ENCODE measurements around the gene RASA4B.

RASA4B gene

DNA sequence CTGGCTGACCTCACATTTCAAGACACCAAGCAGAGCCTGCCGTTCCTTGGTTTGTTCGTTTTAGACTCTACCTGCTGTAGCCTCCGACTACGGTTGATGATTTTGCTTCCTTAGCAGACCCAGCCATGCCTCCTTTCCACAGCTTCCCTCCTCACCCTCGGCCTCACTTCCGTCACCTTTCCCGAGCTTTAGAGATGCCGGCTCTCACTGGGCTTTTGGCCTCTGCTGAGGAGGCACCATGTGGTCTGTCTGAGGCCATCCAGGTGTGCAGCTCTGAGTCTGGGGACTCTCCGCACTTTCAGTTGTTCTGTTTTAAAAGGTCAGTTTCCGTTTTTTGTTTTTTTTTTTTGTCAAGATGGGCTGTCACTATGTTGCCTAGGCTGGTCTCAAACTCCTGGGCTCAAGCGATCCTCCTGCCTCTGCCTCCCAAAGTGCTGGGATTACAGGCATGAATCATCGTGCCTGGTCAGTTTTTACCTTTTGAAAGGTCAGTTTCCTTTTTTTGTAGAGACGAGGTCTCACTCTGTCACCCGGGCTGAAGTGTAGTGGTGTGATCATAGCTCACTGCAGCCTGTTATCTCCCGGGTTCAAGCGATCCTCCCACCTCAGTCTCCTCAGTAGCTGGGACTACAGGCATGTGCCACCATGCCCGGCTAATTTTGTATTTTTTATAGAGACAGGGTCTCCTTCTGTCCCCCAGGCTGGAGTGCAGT lies 72.5 kb downstream of the RASA4B start:
- TF ChIP-seq, protein P1, sequence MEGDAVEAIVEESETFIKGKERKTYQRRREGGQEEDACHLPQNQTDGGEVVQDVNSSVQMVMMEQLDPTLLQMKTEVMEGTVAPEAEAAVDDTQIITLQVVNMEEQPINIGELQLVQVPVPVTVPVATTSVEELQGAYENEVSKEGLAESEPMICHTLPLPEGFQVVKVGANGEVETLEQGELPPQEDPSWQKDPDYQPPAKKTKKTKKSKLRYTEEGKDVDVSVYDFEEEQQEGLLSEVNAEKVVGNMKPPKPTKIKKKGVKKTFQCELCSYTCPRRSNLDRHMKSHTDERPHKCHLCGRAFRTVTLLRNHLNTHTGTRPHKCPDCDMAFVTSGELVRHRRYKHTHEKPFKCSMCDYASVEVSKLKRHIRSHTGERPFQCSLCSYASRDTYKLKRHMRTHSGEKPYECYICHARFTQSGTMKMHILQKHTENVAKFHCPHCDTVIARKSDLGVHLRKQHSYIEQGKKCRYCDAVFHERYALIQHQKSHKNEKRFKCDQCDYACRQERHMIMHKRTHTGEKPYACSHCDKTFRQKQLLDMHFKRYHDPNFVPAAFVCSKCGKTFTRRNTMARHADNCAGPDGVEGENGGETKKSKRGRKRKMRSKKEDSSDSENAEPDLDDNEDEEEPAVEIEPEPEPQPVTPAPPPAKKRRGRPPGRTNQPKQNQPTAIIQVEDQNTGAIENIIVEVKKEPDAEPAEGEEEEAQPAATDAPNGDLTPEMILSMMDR (IDR thresholded peaks at IDR 0.05; ENCODE audit: low read depth, low read length) = no peak
- no peak for DNase-seq (ENCODE audit: low read depth, low spot score)
- H3K4me3 ChIP-seq (ENCODE audit: low read depth, low read length) = no peak overlapping the region
- in situ Hi-C loops (cut with HindIII; ENCODE audit: low sequenced_read_pairs) = no loop called here

DNA sequence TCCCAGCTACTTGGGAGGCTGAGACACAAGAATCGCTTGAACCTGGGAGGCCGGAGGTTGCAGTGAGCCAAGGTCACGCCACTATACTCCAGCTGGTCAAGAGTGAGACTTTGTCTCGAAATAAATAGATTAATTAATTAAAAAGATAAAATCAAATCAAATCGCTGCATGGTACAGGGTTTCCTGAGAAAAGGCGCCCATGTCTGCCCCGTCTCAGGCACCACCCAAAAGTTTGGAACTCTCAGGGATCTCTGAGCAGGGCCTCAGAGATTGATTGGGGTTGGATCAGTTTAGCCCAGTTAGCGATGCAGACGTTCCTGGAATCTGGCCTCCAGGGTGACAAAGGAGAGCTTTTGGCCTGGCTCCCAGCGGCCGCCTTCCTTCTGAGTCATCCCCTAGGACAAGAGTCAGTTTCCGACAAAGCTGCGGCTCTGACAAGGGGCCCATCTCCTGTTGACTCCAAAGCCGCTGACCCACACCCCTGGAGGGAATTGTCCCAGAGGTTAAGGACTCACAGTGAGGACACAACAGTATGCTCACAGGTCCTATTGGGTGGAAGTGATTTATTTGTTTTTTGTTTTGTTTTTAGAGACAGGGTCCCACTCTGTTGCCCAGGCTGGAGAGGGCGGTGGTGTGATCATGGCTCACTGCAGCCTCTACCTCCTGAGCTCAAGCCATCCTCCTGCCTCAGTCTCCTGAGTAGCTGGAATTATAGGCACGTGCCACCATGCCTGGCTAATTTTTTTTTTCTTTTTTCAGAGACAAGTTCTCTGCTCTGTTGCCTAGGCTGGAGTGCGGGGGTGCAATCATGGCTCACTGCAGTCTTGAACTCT lies 77.4 kb downstream of the RASA4B start:
- in situ Hi-C loops (cut with HindIII; ENCODE audit: low sequenced_read_pairs) = no loop called here
- H3K4me3 ChIP-seq (ENCODE audit: low read depth, low read length) = no peak overlapping the region
- TF ChIP-seq, protein P1 (IDR thresholded peaks at IDR 0.05; ENCODE audit: low read depth, low read length) = no peak
- DNase-seq (ENCODE audit: low read depth, low spot score) = peak; percentile 81

DNA sequence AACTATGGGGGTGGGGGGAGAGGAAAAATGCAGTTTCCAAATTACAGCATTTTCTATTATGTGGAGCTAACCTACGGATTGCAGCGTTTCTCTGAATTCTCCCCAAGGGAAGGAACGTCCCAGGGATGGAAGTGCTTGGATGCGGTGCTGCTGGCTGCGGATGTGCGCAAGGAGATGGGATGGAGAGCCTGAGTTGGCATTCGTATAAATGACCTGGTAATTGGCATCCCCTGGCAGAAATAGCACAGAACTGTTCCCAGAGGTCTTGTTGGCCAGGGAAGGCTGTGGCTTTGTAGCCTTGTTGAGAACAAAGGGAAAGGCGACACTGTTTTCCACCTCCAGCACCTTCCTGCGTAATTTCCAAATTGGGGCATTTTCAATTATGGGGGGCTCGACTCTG lies 81.5 kb downstream of the RASA4B start:
- TF ChIP-seq, protein P1 (IDR thresholded peaks at IDR 0.05; ENCODE audit: low read depth, low read length) = no peak
- H3K4me3 ChIP-seq (ENCODE audit: low read depth, low read length) = no peak overlapping the region
- in situ Hi-C loops (cut with HindIII; ENCODE audit: low sequenced_read_pairs) = no loop called here
- DNase-seq (ENCODE audit: low read depth, low spot score) = no peak

- peak overlapping the region; percentile 65 for H3K4me3 ChIP-seq (ENCODE audit: low read depth, low read length)
- TF ChIP-seq, protein P1 (IDR thresholded peaks at IDR 0.05; ENCODE audit: low read depth, low read length) = no peak
- in situ Hi-C loops (cut with HindIII; ENCODE audit: low sequenced_read_pairs) = no loop called here
- peak; percentile 41 for DNase-seq (ENCODE audit: low read depth, low spot score)
Measured at GRCh38 chr7:102434039-102434486, 83.5 kb downstream of the RASA4B start.

DNA sequence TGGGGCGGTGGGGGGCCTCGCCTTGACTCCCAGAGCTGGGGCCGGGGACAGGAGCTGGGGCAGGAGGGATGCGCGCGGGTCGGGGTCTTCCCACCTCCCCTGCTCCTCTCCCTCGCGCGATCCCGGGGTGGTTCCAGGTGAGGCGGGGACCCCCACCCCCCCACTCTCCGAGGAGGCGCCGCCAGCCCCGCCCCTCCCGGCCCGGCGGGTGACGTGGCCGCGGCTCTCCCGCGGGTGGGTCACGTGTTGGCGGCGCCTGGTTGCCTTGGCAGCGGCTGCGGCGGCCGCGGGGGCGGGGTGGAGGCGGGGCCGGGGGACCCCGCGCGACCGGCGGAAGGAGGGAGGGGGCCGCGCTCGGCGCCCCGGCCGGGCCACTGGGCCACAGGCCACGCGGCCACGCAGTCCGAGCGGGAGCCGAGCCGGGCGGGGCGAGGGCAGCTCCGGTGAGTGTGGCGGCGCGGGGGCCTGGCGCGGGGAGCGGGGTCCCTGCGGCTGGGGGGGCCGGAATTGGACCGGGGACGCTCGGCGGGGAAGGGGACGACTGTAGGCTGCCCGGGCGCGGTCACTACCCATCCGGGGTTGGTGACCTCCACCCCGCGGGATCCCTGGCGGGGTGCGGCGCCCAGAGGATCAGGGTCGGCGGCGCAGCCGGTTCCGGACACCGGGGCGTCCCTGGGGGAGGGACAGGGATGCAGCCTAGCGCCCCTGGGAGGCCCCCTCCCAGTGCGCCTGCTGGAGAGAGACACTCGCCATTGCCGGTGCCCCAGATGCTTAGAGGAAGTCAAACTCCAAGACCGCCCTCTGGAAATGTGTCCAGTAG lies 84.1 kb downstream of the RASA4B start, which contains the start of gene ORAI2:
ORAI2 (plus strand) TSS at position 357 of the 820 bp plus-strand sequence. CDS start 5,382 bp downstream, outside the sequence.
- H3K4me3 ChIP-seq (ENCODE audit: low read depth, low read length) = peak within 1 kb of the TSS; percentile 65
- in situ Hi-C loops (cut with HindIII; ENCODE audit: low sequenced_read_pairs) = no loop called here
- TF ChIP-seq, protein P1 (IDR thresholded peaks at IDR 0.05; ENCODE audit: low read depth, low read length) = no peak
- peak; percentile 62 for DNase-seq (ENCODE audit: low read depth, low spot score)

Measured in astrocyte of the spinal cord (primary cell).